HG02588 (cell line): ENCODE results near the gene SLC12A3.
"Not testable (repeated sequence)": the region's sequence is repeated elsewhere in the genome, so short reads cannot be mapped to it uniquely, and the experiment has no call there.

Experiments used
- ATAC-seq: cut with Tn5 transposase; IDR thresholded peaks from one replicate; pipeline ENCODE4 v1.9.1; 2021; ENCODE audit warnings: mild to moderate bottlenecking, moderate library complexity; ENCODE audit not compliant: unreplicated experiment

Gene SLC12A3

GRCh38 chr16:56866955-56867830 lies 2.2 kb downstream of the SLC12A3 start:
- ATAC-seq, result no peak

GRCh38 chr16:56868175-56868574 lies 3.2 kb downstream of the SLC12A3 start:
- ATAC-seq, result no peak

GRCh38 chr16:56868766-56869165 lies 3.8 kb downstream of the SLC12A3 start:
- ATAC-seq, result not testable (repeated sequence)

- ATAC-seq, result peak; percentile 37
These were observed 4.7 kb downstream of the SLC12A3 start for GRCh38 chr16:56869513-56870275.

GRCh38 chr16:56870276-56870888 lies 5.4 kb downstream of the SLC12A3 start:
- ATAC-seq, result peak; percentile 22

GRCh38 chr16:56871172-56871593 lies 6.2 kb downstream of the SLC12A3 start:
- no peak for ATAC-seq

- ATAC-seq, result no peak
These were observed 7.9 kb downstream of the SLC12A3 start for GRCh38 chr16:56872863-56873391.

GRCh38 chr16:56874800-56875199 lies 9.8 kb downstream of the SLC12A3 start:
- no peak for ATAC-seq

GRCh38 chr16:56876048-56876447 lies 11.0 kb downstream of the SLC12A3 start:
- ATAC-seq, result no peak

- no peak for ATAC-seq
These were observed 12.6 kb downstream of the SLC12A3 start for GRCh38 chr16:56877486-56878182.

GRCh38 chr16:56878282-56878854 lies 13.4 kb downstream of the SLC12A3 start:
- no peak for ATAC-seq

- ATAC-seq, result no peak
These were observed 14.3 kb downstream of the SLC12A3 start for GRCh38 chr16:56879276-56879675.

GRCh38 chr16:56880176-56880575 lies 15.2 kb downstream of the SLC12A3 start:
- no peak for ATAC-seq

- ATAC-seq, result no peak
These were observed 15.7 kb downstream of the SLC12A3 start for GRCh38 chr16:56880685-56881084.

GRCh38 chr16:56882077-56882800 lies 17.2 kb downstream of the SLC12A3 start:
- no peak for ATAC-seq

GRCh38 chr16:56883586-56883985 lies 18.6 kb downstream of the SLC12A3 start:
- no peak for ATAC-seq

- no peak for ATAC-seq
These were observed 19.1 kb downstream of the SLC12A3 start for GRCh38 chr16:56884026-56884582.

- not testable (repeated sequence) for ATAC-seq
These were observed 19.9 kb downstream of the SLC12A3 start for GRCh38 chr16:56884929-56885328.

GRCh38 chr16:56885446-56886162 lies 20.6 kb downstream of the SLC12A3 start:
- no peak for ATAC-seq
